ENCODE measurements around the gene HDGFL1.

Gene HDGFL1

GRCh38 chr6:22582417-22583205 is 13.2 kb downstream of the HDGFL1 start:
- no peak for DNase-seq
- H3K9me3 Mint-ChIP-seq = no peaks in the 10 kb centered on the region

DNA sequence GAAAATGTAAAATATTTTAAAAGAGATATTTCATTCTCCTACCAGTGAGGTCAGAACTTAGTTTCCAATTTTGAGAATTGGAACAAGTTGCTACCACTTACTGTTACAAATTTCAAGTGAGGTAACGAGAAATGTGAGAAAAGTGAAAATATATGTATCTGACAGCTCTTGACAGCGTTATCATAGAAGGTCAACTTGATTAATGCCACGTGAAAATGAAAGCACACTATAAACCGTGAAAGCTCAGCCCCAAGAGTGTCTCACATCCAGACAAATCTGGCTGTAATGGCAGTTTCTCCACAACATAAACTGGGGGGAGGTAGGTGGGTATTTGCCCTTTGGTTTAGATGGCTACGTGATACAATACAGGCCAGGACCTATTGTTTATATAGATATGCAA is 13.9 kb downstream of the HDGFL1 start:
- Mint-ChIP-seq H3K27ac (no peak overlapping the region), H3K4me3 (no peak overlapping the region), H3K27me3 (ENCODE audit: low read depth, poor library complexity) (no peaks in the 10 kb centered on the region), H3K4me1 (peaks cover 41% of the 10 kb centered on the region), H3K36me3 (ENCODE audit: low read depth) (no peaks in the 10 kb centered on the region), H3K9me3 (no peaks in the 10 kb centered on the region)
- DNase-seq = no peak
- TF ChIP-seq, protein P1, sequence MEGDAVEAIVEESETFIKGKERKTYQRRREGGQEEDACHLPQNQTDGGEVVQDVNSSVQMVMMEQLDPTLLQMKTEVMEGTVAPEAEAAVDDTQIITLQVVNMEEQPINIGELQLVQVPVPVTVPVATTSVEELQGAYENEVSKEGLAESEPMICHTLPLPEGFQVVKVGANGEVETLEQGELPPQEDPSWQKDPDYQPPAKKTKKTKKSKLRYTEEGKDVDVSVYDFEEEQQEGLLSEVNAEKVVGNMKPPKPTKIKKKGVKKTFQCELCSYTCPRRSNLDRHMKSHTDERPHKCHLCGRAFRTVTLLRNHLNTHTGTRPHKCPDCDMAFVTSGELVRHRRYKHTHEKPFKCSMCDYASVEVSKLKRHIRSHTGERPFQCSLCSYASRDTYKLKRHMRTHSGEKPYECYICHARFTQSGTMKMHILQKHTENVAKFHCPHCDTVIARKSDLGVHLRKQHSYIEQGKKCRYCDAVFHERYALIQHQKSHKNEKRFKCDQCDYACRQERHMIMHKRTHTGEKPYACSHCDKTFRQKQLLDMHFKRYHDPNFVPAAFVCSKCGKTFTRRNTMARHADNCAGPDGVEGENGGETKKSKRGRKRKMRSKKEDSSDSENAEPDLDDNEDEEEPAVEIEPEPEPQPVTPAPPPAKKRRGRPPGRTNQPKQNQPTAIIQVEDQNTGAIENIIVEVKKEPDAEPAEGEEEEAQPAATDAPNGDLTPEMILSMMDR (IDR thresholded peaks at IDR 0.05) = no peak

More at GRCh38 chr6:22582417-22583205, 13.2 kb downstream of the HDGFL1 start:
- no peaks in the 10 kb centered on the region for H3K36me3 Mint-ChIP-seq (ENCODE audit: low read depth)
- peaks cover 36% of the 10 kb centered on the region for H3K4me1 Mint-ChIP-seq
- H3K27me3 Mint-ChIP-seq (ENCODE audit: low read depth, poor library complexity) = no peaks in the 10 kb centered on the region
- TF ChIP-seq, protein P1 (IDR thresholded peaks at IDR 0.05) = no peak
- no peak overlapping the region for H3K27ac Mint-ChIP-seq
- H3K4me3 Mint-ChIP-seq = no peak overlapping the region

DNA sequence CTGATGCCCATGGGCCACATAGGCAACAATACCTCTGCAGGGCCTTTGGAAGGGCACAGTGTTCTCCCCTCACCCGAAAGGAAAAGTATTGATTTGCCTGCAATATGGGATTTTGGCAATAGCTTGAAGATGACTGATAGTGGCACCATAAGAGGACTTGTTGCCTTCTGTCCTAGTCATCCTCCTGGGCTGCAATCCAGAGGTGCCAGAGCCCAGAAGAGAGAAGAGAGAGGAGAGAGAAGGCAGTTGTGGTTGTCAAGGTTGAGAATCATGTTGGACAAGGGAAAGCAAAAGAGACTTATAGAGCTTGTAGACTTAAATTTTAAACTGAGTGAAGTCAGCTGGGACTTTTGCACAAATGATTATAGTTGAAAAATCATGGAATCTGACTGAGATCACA is 14.6 kb downstream of the HDGFL1 start:
- H3K4me3 Mint-ChIP-seq = no peak overlapping the region
- H3K27me3 Mint-ChIP-seq (ENCODE audit: low read depth, poor library complexity) = no peaks in the 10 kb centered on the region
- no peak overlapping the region for H3K27ac Mint-ChIP-seq
- peaks cover 43% of the 10 kb centered on the region for H3K4me1 Mint-ChIP-seq
- TF ChIP-seq, protein P1 (IDR thresholded peaks at IDR 0.05) = no peak
- no peaks in the 10 kb centered on the region for H3K36me3 Mint-ChIP-seq (ENCODE audit: low read depth)
- H3K9me3 Mint-ChIP-seq = no peaks in the 10 kb centered on the region
- DNase-seq = no peak

GRCh38 chr6:22589118-22589517 is 19.8 kb downstream of the HDGFL1 start:
- H3K27me3 Mint-ChIP-seq (ENCODE audit: low read depth, poor library complexity) = no peaks in the 10 kb centered on the region

GRCh38 chr6:22590423-22590822 is 21.1 kb downstream of the HDGFL1 start:
- H3K36me3 Mint-ChIP-seq (ENCODE audit: low read depth) = no peaks in the 10 kb centered on the region
- no peak overlapping the region for H3K27ac Mint-ChIP-seq
- H3K4me3 Mint-ChIP-seq = no peak overlapping the region
- H3K27me3 Mint-ChIP-seq (ENCODE audit: low read depth, poor library complexity) = peaks cover 2% of the 10 kb centered on the region
- TF ChIP-seq, protein P1 (IDR thresholded peaks at IDR 0.05) = no peak
- H3K9me3 Mint-ChIP-seq = no peaks in the 10 kb centered on the region
- peaks cover 8% of the 10 kb centered on the region for H3K4me1 Mint-ChIP-seq
- no peak for DNase-seq

More at GRCh38 chr6:22589118-22589517, 19.8 kb downstream of the HDGFL1 start:
- DNase-seq = no peak
- H3K27ac Mint-ChIP-seq = no peak overlapping the region
- H3K36me3 Mint-ChIP-seq (ENCODE audit: low read depth) = no peaks in the 10 kb centered on the region
- peaks cover 15% of the 10 kb centered on the region for H3K4me1 Mint-ChIP-seq
- TF ChIP-seq, protein P1 (IDR thresholded peaks at IDR 0.05) = no peak
- H3K9me3 Mint-ChIP-seq = no peaks in the 10 kb centered on the region
- no peak overlapping the region for H3K4me3 Mint-ChIP-seq

- Mint-ChIP-seq H3K36me3 (ENCODE audit: low read depth) (no peaks in the 10 kb centered on the region), H3K4me3 (no peak overlapping the region), H3K27me3 (ENCODE audit: low read depth, poor library complexity) (peaks cover 2% of the 10 kb centered on the region), H3K4me1 (peaks cover 12% of the 10 kb centered on the region), H3K27ac (no peak overlapping the region), H3K9me3 (no peaks in the 10 kb centered on the region)
- DNase-seq = no peak
- TF ChIP-seq, protein P1 (IDR thresholded peaks at IDR 0.05) = no peak
Observed at GRCh38 chr6:22593895-22594294, 24.5 kb downstream of the HDGFL1 start.
